HFFc6 (cell line): ENCODE measurements around the gene SNX5. TPM values are rescaled to one million over a fixed set of nuclear protein-coding genes. Genes with fewer than 3 reads are reported as not detected.

Experiments used
- DNase-seq: peaks from one replicate; pipeline ENCODE4 v3.0.0-alpha.2; 2018
- H3K27ac Mint-ChIP-seq: 2 replicates; pipeline ENCODE4 v1.8.0; 2020; ENCODE audit warnings: mild to moderate bottlenecking, mixed read lengths
- H3K27me3 Mint-ChIP-seq: 2 replicates; pipeline ENCODE4 v1.8.0; 2021; ENCODE audit warnings: mild to moderate bottlenecking, moderate library complexity, mixed read lengths; ENCODE audit not compliant: insufficient read depth
- H3K36me3 Mint-ChIP-seq: 2 replicates; pipeline ENCODE4 v1.8.0; 2021; ENCODE audit warnings: low read depth, mixed read lengths
- H3K4me1 Mint-ChIP-seq: 2 replicates; pipeline ENCODE4 v1.8.0; 2020; ENCODE audit warnings: low read depth, mixed read lengths
- H3K4me3 Mint-ChIP-seq: 2 replicates; pipeline ENCODE4 v1.8.0; 2020; ENCODE audit warnings: mild to moderate bottlenecking, moderate library complexity, mixed read lengths
- H3K9me3 Mint-ChIP-seq: 2 replicates; pipeline ENCODE4 v1.8.0; 2020; ENCODE audit warnings: mild to moderate bottlenecking, mixed read lengths
- total RNA-seq, 6 experiments: library from RNA; stranded (reverse); fragmentation: NEBNext Ultra II Directional; extraction: Animal tissue kit (Norgen Biotek cat#: 25700); gene quantifications; 2 replicates in 1 of 6; 3 replicates in 5 of 6; pipeline ENCODE4 v1.2.3, GENCODE V29; 2021
- TF ChIP-seq, protein P1 (sequence below): fragments of 200-600 bp; sonication (generic); IDR thresholded peaks from 2 replicates; pipeline ENCODE4 v1.5.0; 2021; ENCODE audit warnings: antibody characterized with exemption, mild to moderate bottlenecking

Gene SNX5
- total RNA-seq, 6 experiments from 2014 or later: 69.6 to 97.5 (median 81.8) TPM

DNA sequence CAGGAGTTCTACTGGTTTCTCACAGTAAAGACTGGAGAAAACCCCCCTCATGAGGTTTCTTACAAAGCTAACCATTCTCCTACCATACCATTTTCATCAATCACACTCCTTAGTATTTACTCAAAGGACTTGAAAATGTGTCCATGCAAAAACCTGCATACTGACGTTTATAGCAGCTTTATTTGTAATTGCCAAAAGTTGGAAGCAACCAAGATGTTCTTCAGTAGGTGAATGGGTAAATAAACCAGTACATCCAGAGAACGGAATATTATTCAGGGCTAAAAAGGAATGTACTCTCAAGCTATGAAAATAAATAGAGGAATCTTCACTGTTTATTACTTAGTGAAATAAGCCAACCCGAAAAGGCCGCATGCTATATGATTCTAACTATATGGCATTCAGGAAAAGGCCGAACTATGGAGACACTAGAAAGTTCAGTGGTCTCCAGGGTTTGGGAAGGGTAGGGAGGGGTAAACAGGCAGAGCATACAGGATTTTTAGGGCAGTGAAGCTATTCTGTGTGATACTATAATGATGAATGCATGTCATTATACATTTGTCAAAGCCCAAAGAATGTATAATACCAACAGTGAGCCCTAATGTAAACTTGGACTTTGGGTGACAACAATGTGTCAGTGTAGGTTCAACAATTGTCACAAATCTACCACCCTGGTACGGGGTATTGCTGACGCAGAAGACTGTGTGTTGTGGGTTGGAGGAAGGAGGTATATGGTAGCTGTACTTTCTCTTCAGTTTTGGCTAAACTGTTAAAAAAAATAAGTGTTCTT lies 50.6 kb downstream of the SNX5 start:
- Mint-ChIP-seq H3K4me1 (peaks cover 6% of the 10 kb centered on the region), H3K36me3 (no peaks in the 10 kb centered on the region), H3K9me3 (no peaks in the 10 kb centered on the region), H3K4me3 (no peak overlapping the region), H3K27ac (no peak overlapping the region), H3K27me3 (peaks cover 3% of the 10 kb centered on the region)
- TF ChIP-seq, protein P1, sequence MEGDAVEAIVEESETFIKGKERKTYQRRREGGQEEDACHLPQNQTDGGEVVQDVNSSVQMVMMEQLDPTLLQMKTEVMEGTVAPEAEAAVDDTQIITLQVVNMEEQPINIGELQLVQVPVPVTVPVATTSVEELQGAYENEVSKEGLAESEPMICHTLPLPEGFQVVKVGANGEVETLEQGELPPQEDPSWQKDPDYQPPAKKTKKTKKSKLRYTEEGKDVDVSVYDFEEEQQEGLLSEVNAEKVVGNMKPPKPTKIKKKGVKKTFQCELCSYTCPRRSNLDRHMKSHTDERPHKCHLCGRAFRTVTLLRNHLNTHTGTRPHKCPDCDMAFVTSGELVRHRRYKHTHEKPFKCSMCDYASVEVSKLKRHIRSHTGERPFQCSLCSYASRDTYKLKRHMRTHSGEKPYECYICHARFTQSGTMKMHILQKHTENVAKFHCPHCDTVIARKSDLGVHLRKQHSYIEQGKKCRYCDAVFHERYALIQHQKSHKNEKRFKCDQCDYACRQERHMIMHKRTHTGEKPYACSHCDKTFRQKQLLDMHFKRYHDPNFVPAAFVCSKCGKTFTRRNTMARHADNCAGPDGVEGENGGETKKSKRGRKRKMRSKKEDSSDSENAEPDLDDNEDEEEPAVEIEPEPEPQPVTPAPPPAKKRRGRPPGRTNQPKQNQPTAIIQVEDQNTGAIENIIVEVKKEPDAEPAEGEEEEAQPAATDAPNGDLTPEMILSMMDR: no peak
- DNase-seq: no peak

DNA sequence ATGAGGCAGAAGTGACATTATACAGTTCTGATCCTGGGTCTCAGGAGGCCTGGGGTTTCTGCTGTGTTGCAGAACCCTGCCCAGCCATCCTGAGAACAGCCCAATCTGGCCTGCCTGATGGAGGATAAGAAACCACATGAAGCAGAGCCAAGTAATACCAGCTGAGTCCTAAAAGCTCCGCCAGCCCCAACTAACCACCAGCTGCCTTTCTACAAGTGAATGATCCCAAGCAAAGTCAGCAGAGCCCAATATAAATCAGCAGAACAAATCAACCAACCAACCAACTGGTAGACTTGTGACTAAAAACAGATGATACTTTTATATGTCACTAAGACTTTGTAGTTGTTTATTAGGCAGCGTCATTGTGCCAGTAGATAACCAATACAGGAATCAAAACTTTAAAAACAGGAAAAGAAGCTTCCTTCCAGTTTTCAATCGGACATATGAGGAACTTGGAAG lies 52.1 kb downstream of the SNX5 start:
- Mint-ChIP-seq H3K9me3 (no peaks in the 10 kb centered on the region), H3K36me3 (0 out of 2 replicates have a peak, but pooled peaks cover 3% of the 10 kb centered on the region), H3K4me1 (peaks cover 19% of the 10 kb centered on the region), H3K27ac (no peak overlapping the region), H3K4me3 (no peak overlapping the region), H3K27me3 (peaks cover 3% of the 10 kb centered on the region)
- no peak for DNase-seq
- TF ChIP-seq, protein P1: no peak

DNA sequence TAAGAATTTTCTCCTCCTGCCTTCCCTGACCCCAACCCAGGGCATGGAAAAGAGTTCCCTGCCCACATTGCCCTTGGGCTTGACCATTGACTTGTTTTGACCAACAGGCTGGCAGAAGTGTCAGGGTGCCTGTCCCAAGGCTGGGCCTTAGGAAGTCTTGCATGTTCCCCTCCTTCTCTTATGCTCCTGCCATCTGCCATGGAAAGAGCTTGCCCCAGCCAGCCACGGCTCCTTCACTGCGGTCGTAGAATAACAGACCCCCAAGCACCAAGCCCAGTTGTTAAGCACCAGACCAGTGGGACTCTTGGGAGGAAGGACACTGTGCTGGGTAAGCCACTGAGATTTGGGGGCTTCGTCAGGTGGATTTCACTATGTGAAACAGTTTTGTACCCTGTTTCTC lies 53.6 kb downstream of the SNX5 start:
- no peak for DNase-seq
- Mint-ChIP-seq H3K9me3 (no peaks in the 10 kb centered on the region), H3K27ac (no peak overlapping the region), H3K27me3 (peaks cover 3% of the 10 kb centered on the region), H3K4me1 (peaks cover 34% of the 10 kb centered on the region), H3K36me3 (0 out of 2 replicates have a peak, but pooled peaks cover 4% of the 10 kb centered on the region), H3K4me3 (no peak overlapping the region)
- TF ChIP-seq, protein P1: no peak

DNA sequence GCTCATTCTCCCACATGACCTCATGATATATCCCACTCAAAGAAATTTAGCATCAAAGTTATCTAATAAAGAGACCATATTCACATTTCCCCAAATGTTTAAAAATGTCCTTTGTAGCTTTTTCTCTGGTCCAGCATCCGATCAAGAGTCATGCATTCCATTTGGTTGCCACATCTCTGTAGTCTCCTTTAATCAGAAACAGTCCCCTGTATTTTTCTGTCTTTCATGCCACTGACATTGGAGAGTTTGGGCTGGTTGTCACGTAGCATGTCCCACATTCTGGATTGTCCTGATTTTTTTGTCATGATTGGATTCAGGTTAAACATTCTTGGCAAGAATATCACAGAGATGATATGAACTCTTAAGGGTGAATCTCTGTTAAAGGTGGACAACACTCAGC lies 55.7 kb downstream of the SNX5 start:
- Mint-ChIP-seq H3K27me3 (no peaks in the 10 kb centered on the region; the same call in none of the 2 replicates), H3K27ac (peak overlapping the region; percentile 25), H3K4me3 (no peak overlapping the region), H3K9me3 (no peaks in the 10 kb centered on the region), H3K36me3 (0 out of 2 replicates have a peak, but pooled peaks cover 4% of the 10 kb centered on the region), H3K4me1 (peaks cover 43% of the 10 kb centered on the region)
- TF ChIP-seq, protein P1: no peak
- DNase-seq: peak; percentile 55

DNA sequence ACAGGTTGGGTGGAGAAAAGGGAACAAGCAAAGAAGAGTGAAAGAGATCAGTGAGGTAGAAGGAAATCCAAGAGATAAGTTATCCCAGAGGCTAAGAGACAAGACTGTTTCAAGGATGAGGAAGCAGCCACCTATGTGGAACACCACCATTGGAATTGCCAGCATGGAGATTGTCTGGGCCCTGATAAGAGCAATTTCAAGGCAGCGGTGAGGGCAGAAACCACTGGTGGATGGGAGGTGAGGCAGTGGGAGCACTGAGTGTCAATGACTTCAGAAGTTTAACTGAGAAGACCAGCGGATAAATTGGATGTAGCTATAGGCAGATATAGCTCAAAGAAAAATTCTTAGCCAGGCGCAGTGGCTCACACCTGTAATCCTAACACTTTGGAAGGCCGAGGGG lies 56.7 kb downstream of the SNX5 start:
- Mint-ChIP-seq H3K4me1 (peaks cover 43% of the 10 kb centered on the region), H3K27me3 (no peaks in the 10 kb centered on the region; the same call in none of the 2 replicates), H3K9me3 (no peaks in the 10 kb centered on the region), H3K36me3 (0 out of 2 replicates have a peak, but pooled peaks cover 4% of the 10 kb centered on the region), H3K27ac (no peak overlapping the region), H3K4me3 (no peak overlapping the region)
- TF ChIP-seq, protein P1: no peak
- no peak for DNase-seq
